K562 (cell line): ENCODE data around the gene ZNF566. TPM values are rescaled to one million over a fixed set of nuclear protein-coding genes. Genes with fewer than 3 reads are reported as not detected.

Experiments
- CBX8 ChIP-seq: fragments of 200-600 bp; sonication (generic); IDR thresholded peaks from 2 replicates; pipeline ENCODE4 v1.6.1; 2012; ENCODE audit warnings: borderline replicate concordance, mixed run types, low read depth, mild to moderate bottlenecking, moderate library complexity, mixed read lengths, low read length, control low read depth, inconsistent platforms; ENCODE audit not compliant: poor library complexity, severe bottlenecking; ENCODE audit errors: extremely low read depth
- CHCHD3 ChIP-seq: fragments of 250-450 bp; sonication (Bioruptor Pico); IDR thresholded peaks from 2 replicates; pipeline ENCODE4 v2.1.2; 2022; ENCODE audit warnings: mild to moderate bottlenecking
- DNMT1 ChIP-seq: fragments of 450-650 bp; IDR thresholded peaks from 2 replicates; pipeline ENCODE4 v1.6.1; 2016; ENCODE audit warnings: antibody characterized with exemption, mild to moderate bottlenecking
- HDAC1 ChIP-seq, 2 experiments: fragments of 450-650 bp; IDR thresholded peaks; 2 replicates each; pipeline ENCODE4 v1.6.1; 2016 to 2017; ENCODE audit warnings: inconsistent platforms in 1 of 2, mild to moderate bottlenecking in 1 of 2, moderate library complexity in 1 of 2
- HNRNPH1 ChIP-seq: fragments of 200-400 bp; formaldehyde crosslinking; optimal IDR thresholded peaks from 2 replicates; pipeline ENCODE3; 2017; ENCODE audit warnings: low read depth, mild to moderate bottlenecking, low read length, moderate library complexity
- NR3C1 ChIP-seq: sonication (generic); formaldehyde crosslinking; IDR thresholded peaks from 2 replicates; pipeline ENCODE4 v1.8.1; 2022; ENCODE audit warnings: missing genetic modification reagents
- NRF1 ChIP-seq, 2 experiments: fragments of 450-650 bp; IDR thresholded peaks in 1 of 2; conservative IDR thresholded peaks in 1 of 2; 2 replicates each; pipeline ENCODE4 v1.6.1; 2014; ENCODE audit warnings: mild to moderate bottlenecking in 2 of 2
- SNIP1 ChIP-seq: fragments of 450-650 bp; IDR thresholded peaks from 2 replicates; pipeline ENCODE4 v1.7.1; 2017; ENCODE audit warnings: low read depth, mild to moderate bottlenecking
- SRF ChIP-seq, 2 experiments: fragments of 250-450, 450-650 bp in 1 of 2; sonication (Bioruptor Pico) in 1 of 2; sonication (generic) in 1 of 2; formaldehyde crosslinking; IDR thresholded peaks; 2 replicates each; pipeline versions ENCODE4 v1.5.0 to v1.5.1; 2020 to 2022; ENCODE audit warnings: mild to moderate bottlenecking in 1 of 2, missing genetic modification reagents in 1 of 2
- ZNF77 ChIP-seq: fragments of 250-450 bp; sonication (Bioruptor Pico); IDR thresholded peaks from 2 replicates; pipeline ENCODE4 v1.5.0; 2020
- polyA plus RNA-seq, 8 experiments: library from polyadenylated mRNA; depleted of rRNA in 4 of 8; stranded (reverse) in 5 of 8; unstranded in 3 of 8; fragments of >200 nt; fragmentation: Nextera tagmentation in 2 of 8; fragmentation: Illumina TruSeq in 1 of 8; extraction: Ambion mirVana in 2 of 8; extraction: Trizol in 1 of 8; gene quantifications; 2 replicates each; pipeline versions ENCODE4 v1.2.1 to v1.2.3, GENCODE V29; 2011 to 2014; ENCODE audit warnings: inconsistent platforms in 1 of 8, missing spikeins in 1 of 8
- total RNA-seq, 7 experiments: library from RNA; depleted of rRNA in 6 of 7; stranded (reverse); fragments of >200 nt in 6 of 7; fragmentation: Illumina TruSeq in 2 of 7; extraction: Trizol in 2 of 7; gene quantifications; 2 replicates each; pipeline versions ENCODE4 v1.2.1 to v1.2.3, GENCODE V29; 2011 to 2021; ENCODE audit warnings: low replicate concordance in 1 of 7
- TF ChIP-seq, protein P1 (sequence below), 2 experiments: fragments of 450-650 bp in 1 of 2; sonication (generic) in 1 of 2; formaldehyde crosslinking in 1 of 2; IDR thresholded peaks; 2 replicates each; pipeline versions ENCODE4 v1.7.1 to v1.9.0; 2016 to 2022; ENCODE audit warnings: inconsistent platforms in 1 of 2, mild to moderate bottlenecking in 1 of 2, missing genetic modification reagents in 1 of 2
- TF ChIP-seq, protein P2 (sequence below): fragments of 450-650 bp; IDR thresholded peaks from 2 replicates; pipeline ENCODE4 v1.7.0; 2016; ENCODE audit warnings: borderline replicate concordance

Gene ZNF566
- total and polyA plus RNA-seq, 9 of the 15 experiments (the other 6 are each of a cell fraction or from before 2014, with no cell fraction given): 5.5 to 11.4 (median 9.7) TPM

DNA sequence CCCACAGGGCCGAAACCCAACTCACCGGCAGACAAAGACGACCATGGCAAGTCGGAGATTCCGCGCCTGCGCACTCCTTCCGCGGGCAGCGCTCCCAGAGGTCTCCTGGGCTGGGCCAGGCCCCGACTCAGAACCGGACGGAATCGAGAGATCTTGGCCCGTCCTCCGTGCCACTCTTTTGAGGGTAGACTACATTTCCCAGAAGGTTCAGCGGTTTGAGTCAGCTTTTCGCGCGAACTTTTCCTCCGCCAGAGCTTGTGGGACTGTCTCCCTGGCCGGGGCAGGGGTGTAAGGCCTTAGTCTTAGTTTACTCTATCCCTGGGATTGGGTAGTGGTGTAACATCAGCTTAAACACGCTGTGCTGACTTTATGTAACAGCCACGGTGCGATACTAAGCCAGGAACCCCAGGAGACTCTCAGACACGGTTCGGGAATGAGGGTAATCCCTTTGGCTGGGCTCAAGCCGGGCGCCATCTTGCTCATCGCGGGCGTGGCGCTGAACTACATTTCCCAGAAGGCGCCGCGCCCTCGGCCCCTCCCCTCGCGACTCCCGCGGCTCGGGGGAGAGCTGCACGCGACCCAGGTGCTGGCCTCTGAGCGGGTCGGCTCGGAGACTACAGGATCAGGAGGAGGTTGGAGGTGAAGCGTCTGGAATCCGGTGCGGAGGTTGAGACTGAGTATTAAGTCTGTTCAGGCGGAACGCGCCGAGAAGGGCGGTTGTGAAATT is 39.0 kb upstream of the ZNF566 start, which contains the start of gene ZNF260 (continued):
- TF ChIP-seq, protein P1, sequence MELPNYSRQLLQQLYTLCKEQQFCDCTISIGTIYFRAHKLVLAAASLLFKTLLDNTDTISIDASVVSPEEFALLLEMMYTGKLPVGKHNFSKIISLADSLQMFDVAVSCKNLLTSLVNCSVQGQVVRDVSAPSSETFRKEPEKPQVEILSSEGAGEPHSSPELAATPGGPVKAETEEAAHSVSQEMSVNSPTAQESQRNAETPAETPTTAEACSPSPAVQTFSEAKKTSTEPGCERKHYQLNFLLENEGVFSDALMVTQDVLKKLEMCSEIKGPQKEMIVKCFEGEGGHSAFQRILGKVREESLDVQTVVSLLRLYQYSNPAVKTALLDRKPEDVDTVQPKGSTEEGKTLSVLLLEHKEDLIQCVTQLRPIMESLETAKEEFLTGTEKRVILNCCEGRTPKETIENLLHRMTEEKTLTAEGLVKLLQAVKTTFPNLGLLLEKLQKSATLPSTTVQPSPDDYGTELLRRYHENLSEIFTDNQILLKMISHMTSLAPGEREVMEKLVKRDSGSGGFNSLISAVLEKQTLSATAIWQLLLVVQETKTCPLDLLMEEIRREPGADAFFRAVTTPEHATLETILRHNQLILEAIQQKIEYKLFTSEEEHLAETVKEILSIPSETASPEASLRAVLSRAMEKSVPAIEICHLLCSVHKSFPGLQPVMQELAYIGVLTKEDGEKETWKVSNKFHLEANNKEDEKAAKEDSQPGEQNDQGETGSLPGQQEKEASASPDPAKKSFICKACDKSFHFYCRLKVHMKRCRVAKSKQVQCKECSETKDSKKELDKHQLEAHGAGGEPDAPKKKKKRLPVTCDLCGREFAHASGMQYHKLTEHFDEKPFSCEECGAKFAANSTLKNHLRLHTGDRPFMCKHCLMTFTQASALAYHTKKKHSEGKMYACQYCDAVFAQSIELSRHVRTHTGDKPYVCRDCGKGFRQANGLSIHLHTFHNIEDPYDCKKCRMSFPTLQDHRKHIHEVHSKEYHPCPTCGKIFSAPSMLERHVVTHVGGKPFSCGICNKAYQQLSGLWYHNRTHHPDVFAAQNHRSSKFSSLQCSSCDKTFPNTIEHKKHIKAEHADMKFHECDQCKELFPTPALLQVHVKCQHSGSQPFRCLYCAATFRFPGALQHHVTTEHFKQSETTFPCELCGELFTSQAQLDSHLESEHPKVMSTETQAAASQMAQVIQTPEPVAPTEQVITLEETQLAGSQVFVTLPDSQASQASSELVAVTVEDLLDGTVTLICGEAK (IDR thresholded peaks at IDR 0.05): peak; percentile 49; the same call in 1 of the 2 replicates
- TF ChIP-seq, protein P1 (CRISPR knock-in tag; IDR thresholded peaks at IDR 0.05): no peak
- TF ChIP-seq CHCHD3 (no peak), CBX8 (no peak), HNRNPH1 (no peak), NR3C1 (no peak), SRF (CRISPR knock-in tag; IDR thresholded peaks at IDR 0.05) (peak in 1 of 2 experiments; percentile 28; a peak in 1 of 4 replicates), NRF1 (conservative IDR thresholded peaks at IDR 0.05 in 1 of 2, IDR thresholded peaks at IDR 0.05 in 1 of 2) (peak; percentile 88 to 91), HDAC1 (IDR thresholded peaks at IDR 0.05) (peak in 1 of 2 experiments; percentile 75; a peak in 1 of 4 replicates), DNMT1 (no peak), ZNF77 (CRISPR knock-in tag) (no peak), SNIP1 (no peak)
- TF ChIP-seq, protein P2, sequence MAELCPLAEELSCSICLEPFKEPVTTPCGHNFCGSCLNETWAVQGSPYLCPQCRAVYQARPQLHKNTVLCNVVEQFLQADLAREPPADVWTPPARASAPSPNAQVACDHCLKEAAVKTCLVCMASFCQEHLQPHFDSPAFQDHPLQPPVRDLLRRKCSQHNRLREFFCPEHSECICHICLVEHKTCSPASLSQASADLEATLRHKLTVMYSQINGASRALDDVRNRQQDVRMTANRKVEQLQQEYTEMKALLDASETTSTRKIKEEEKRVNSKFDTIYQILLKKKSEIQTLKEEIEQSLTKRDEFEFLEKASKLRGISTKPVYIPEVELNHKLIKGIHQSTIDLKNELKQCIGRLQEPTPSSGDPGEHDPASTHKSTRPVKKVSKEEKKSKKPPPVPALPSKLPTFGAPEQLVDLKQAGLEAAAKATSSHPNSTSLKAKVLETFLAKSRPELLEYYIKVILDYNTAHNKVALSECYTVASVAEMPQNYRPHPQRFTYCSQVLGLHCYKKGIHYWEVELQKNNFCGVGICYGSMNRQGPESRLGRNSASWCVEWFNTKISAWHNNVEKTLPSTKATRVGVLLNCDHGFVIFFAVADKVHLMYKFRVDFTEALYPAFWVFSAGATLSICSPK: no peak
